GM12878 (cell line): ENCODE measurements around the gene FGF14. TPM values are rescaled to one million over a fixed set of nuclear protein-coding genes. Genes with fewer than 3 reads are reported as not detected.

Experiments
- ATAC-seq: fragments of 200-7000 bp; cut with Tn5 transposase; 3 replicates; pipeline ENCODE4 v1.9.1; 2020; ENCODE audit warnings: mild to moderate bottlenecking, moderate library complexity
- BruUV-seq: library from RNA; stranded (reverse); fragments of 400-500 nt; replicated peaks from 2 replicates; lab custom pipeline; 2021; lab: Mats Ljungman, UMichigan
- CTCF ChIA-PET: fragments of 300-600 bp; sonication (Branson Sonifier 250); formaldehyde crosslinking; extraction: SDS; loops from one replicate; lab custom pipeline; 2021; ENCODE audit warnings: inconsistent platforms; lab: Yijun Ruan, JAX
- POLR2A ChIA-PET: fragments of 350-600 bp; formaldehyde crosslinking; extraction: SDS; loops from one replicate; lab custom pipeline; 2021; ENCODE audit warnings: inconsistent platforms; lab: Charles Lee
- RAD21 ChIA-PET: fragments of 300-600 bp; sonication (Branson Sonifier 250); formaldehyde crosslinking; loops from one replicate; lab custom pipeline; 2023; ENCODE audit warnings: antibody characterized with exemption; ENCODE audit not compliant: unreplicated experiment; lab: Charles Lee
- SMC1A ChIA-PET: fragments of 300-600 bp; sonication (Branson Sonifier 250); formaldehyde crosslinking; loops from one replicate; lab custom pipeline; 2023; ENCODE audit not compliant: unreplicated experiment, uncharacterized antibody; lab: Charles Lee
- DNase-seq: peaks from one replicate; pipeline ENCODE4 v3.0.0-alpha.2; 2011; ENCODE audit warnings: low read depth, low spot score
- FAIRE-seq: peaks from 3 replicates; lab custom pipeline; 2011; peaks lifted over from hg19 to GRCh38; lab: Jason Lieb, UNC
- H2AFZ ChIP-seq: 2 replicates; pipeline ENCODE4 v1.6.0; 2011; ENCODE audit warnings: low read depth, low read length, control low read depth; ENCODE audit not compliant: control insufficient read depth
- H3K27ac ChIP-seq: 2 replicates; pipeline ENCODE4 v1.5.1; 2011; ENCODE audit warnings: control low read depth; ENCODE audit not compliant: control insufficient read depth, insufficient read depth
- H3K27me3 ChIP-seq, 2 experiments: replicated peaks in 1 of 2; 2 replicates each; pipeline versions ENCODE4 v1.6.0 to v1.6.1; 2011; ENCODE audit warnings: low read length in 1 of 2; ENCODE audit not compliant: control insufficient read depth in 2 of 2, insufficient read depth in 2 of 2
- H3K36me3 ChIP-seq, 2 experiments: 2 replicates each; pipeline ENCODE4 v1.5.1; 2011; ENCODE audit warnings: low read length in 1 of 2; ENCODE audit not compliant: control insufficient read depth in 2 of 2, insufficient read depth in 2 of 2
- H3K4me1 ChIP-seq: 2 replicates; pipeline ENCODE4 v1.6.1; 2011; ENCODE audit warnings: mild to moderate bottlenecking, low read length, moderate library complexity, mixed read lengths; ENCODE audit not compliant: control insufficient read depth, insufficient read depth
- H3K4me2 ChIP-seq: 2 replicates; pipeline ENCODE4 v1.6.0; 2011; ENCODE audit warnings: control low read depth; ENCODE audit not compliant: control insufficient read depth, insufficient read depth
- H3K4me3 ChIP-seq: fragments of 200-600 bp; sonication (generic); 2 replicates; pipeline ENCODE4 v1.5.1; 2016
- H3K79me2 ChIP-seq: 2 replicates; pipeline ENCODE4 v1.6.0; 2011; ENCODE audit warnings: low read length; ENCODE audit not compliant: control insufficient read depth, insufficient read depth
- H3K9ac ChIP-seq: 2 replicates; pipeline ENCODE4 v1.8.0; 2011; ENCODE audit warnings: low read length, control low read depth, mixed read lengths; ENCODE audit not compliant: control insufficient read depth, insufficient read depth
- H3K9me3 ChIP-seq: replicated peaks from 3 replicates; pipeline ENCODE4 v1.5.1; 2011; ENCODE audit warnings: mild to moderate bottlenecking, low read length; ENCODE audit not compliant: control insufficient read depth, insufficient read depth
- H4K20me1 ChIP-seq: 2 replicates; pipeline ENCODE4 v1.6.0; 2011; ENCODE audit not compliant: control insufficient read depth, insufficient read depth
- ASH2L ChIP-seq: fragments of 300-600, 200-600 bp; sonication (generic); IDR thresholded peaks from 2 replicates; pipeline ENCODE4 v1.6.1; 2017; ENCODE audit warnings: low read depth, mild to moderate bottlenecking, borderline replicate concordance
- BMI1 ChIP-seq: fragments of 450-650 bp; IDR thresholded peaks from 2 replicates; pipeline ENCODE4 v1.6.1; 2016; ENCODE audit warnings: mild to moderate bottlenecking, moderate library complexity, borderline replicate concordance
- CEBPB ChIP-seq, 2 experiments: fragments of 150-350 bp in 1 of 2; IDR thresholded peaks; 2 replicates each; pipeline ENCODE4 v1.6.1; 2012 to 2014; ENCODE audit warnings: low read depth in 2 of 2, low read length in 2 of 2, borderline replicate concordance in 1 of 2, inconsistent platforms in 1 of 2
- E2F4 ChIP-seq: IDR thresholded peaks from 2 replicates; pipeline ENCODE4 v1.6.1; 2012; ENCODE audit warnings: low read depth, low read length, improper control_type of control experiment
- EGR1 ChIP-seq, 2 experiments: IDR thresholded peaks; 1 replicate in 1 of 2; 2 replicates in 1 of 2; pipeline ENCODE4 v1.6.1; 2011 to 2012; ENCODE audit warnings: low read depth in 2 of 2, low read length in 2 of 2, borderline replicate concordance in 1 of 2, mild to moderate bottlenecking in 1 of 2, moderate library complexity in 1 of 2
- JUNB ChIP-seq: IDR thresholded peaks from 2 replicates; pipeline ENCODE4 v1.6.1; 2016; ENCODE audit warnings: antibody characterized with exemption, mild to moderate bottlenecking
- JUND ChIP-seq: IDR thresholded peaks from 2 replicates; pipeline ENCODE4 v1.6.1; 2012; ENCODE audit warnings: low read depth, mild to moderate bottlenecking, low read length, improper control_type of control experiment, moderate library complexity
- RB1 ChIP-seq: fragments of 450-650 bp; formaldehyde crosslinking; IDR thresholded peaks from 2 replicates; pipeline ENCODE4 v1.6.1; 2017; ENCODE audit warnings: mild to moderate bottlenecking, borderline replicate concordance
- SP1 ChIP-seq: IDR thresholded peaks from one replicate; pipeline ENCODE4 v1.6.1; 2011; ENCODE audit warnings: low read depth, low read length
- TCF12 ChIP-seq: IDR thresholded peaks from 2 replicates; pipeline ENCODE4 v1.6.1; 2011; ENCODE audit warnings: low read depth, mild to moderate bottlenecking, low read length
- whole genome bisulfite sequencing: methylation state at CpG from one replicate; pipeline ENCODE4 v1.1.6; 2016; ENCODE audit warnings: low lambda C conversion rate; ENCODE audit not compliant: insufficient replicate concordance, insufficient coverage; ENCODE audit errors: missing lambda C conversion rate; 5-methylcytosine and 5-hydroxymethylcytosine counted together
- in situ Hi-C: fragments of 300-500 bp; cut with MboI; formaldehyde crosslinking; loops from 9 replicates; pipeline ENCODE4 v1.14.3; 2018; ENCODE audit warnings: mixed read lengths
- intact Hi-C: fragments of 100-400 bp; cut with micrococcal nuclease; formaldehyde crosslinking; loops from one replicate; pipeline ENCODE4 v1.14.2; 2022; ENCODE audit not compliant: unreplicated experiment
- polyA plus RNA-seq, 11 experiments: library from polyadenylated mRNA; depleted of rRNA in 4 of 11; unstranded in 6 of 11; stranded (reverse) in 5 of 11; fragments of >200 nt; fragmentation: Nextera tagmentation in 4 of 11; fragmentation: Illumina TruSeq in 1 of 11; extraction: Ambion mirVana in 4 of 11; extraction: Trizol in 1 of 11; gene quantifications; 1 replicate in 1 of 11; 2 replicates in 10 of 11; pipeline versions ENCODE4 v1.2.1 to v1.2.3, GENCODE V29; 2011 to 2016; ENCODE audit warnings: inconsistent platforms in 2 of 11, missing spikeins in 2 of 11, low read depth in 1 of 11
- total RNA-seq, 4 experiments: library from RNA; depleted of rRNA in 3 of 4; stranded (reverse); fragments of >200 nt in 3 of 4; fragmentation: Illumina TruSeq in 1 of 4; extraction: Trizol in 1 of 4; gene quantifications; 2 replicates each; pipeline versions ENCODE4 v1.2.1 to v1.2.3, GENCODE V29; 2013 to 2021

FGF14 gene
- total and polyA plus RNA-seq, 10 of the 15 experiments (the other 5 are each of a cell fraction or from before 2014, with no cell fraction given): under 0.01 to 0.44 (median 0.04) TPM

- Histone ChIP-seq H3K4me1 (no peaks in the 10 kb centered on the region), H2AFZ (no peak overlapping the region), H4K20me1 (no peaks in the 10 kb centered on the region), H3K4me2 (no peak overlapping the region), H3K27ac (no peak overlapping the region), H3K4me3 (no peak overlapping the region), H3K9ac (no peak overlapping the region), H3K36me3 (no peaks in the 10 kb centered on the region), H3K27me3 (peaks cover 4 to 11% of the 10 kb centered on the region in 2 experiments), H3K79me2 (no peaks in the 10 kb centered on the region), H3K9me3 (no peaks in the 10 kb centered on the region)
- WGBS: 6% methylated on average over 14 of the region's 14 CpGs
- ChIA-PET SMC1A (no interaction called here), POLR2A (no interaction called here), RAD21 (no interaction called here), CTCF (no interaction called here)
- no peak for TF ChIP-seq RB1
- TF ChIP-seq EGR1 (IDR thresholded peaks at IDR 0.05; ENCODE audit: borderline replicate concordance in 1 of 2, low read depth in 2 of 2, low read length in 2 of 2): no peak
- no peak for TF ChIP-seq CEBPB (IDR thresholded peaks at IDR 0.05; ENCODE audit: borderline replicate concordance in 1 of 2, low read depth in 2 of 2, low read length in 2 of 2)
- no peak for TF ChIP-seq JUNB
- no peak for TF ChIP-seq BMI1
- no peak for TF ChIP-seq JUND
- no peak for TF ChIP-seq ASH2L
- TF ChIP-seq SP1: no peak
- no peak for TF ChIP-seq TCF12
- TF ChIP-seq E2F4: no peak
- in situ Hi-C loops: no loop called here
- intact Hi-C loops: no loop called here
- DNase-seq (no peak), ATAC-seq (peak; percentile 55), FAIRE-seq (no peak)
- no TSS peak for BruUV-seq
Measured at GRCh38 chr13:101917833-101918661, 483.8 kb downstream of the FGF14 start.
